ENCODE data around the gene TFF3. TPM values are rescaled to one million over a fixed set of nuclear protein-coding genes. Genes with fewer than 3 reads are reported as not detected.

Gene TFF3
- total RNA-seq, 2 experiments from 2014 or later, result not detected

DNA sequence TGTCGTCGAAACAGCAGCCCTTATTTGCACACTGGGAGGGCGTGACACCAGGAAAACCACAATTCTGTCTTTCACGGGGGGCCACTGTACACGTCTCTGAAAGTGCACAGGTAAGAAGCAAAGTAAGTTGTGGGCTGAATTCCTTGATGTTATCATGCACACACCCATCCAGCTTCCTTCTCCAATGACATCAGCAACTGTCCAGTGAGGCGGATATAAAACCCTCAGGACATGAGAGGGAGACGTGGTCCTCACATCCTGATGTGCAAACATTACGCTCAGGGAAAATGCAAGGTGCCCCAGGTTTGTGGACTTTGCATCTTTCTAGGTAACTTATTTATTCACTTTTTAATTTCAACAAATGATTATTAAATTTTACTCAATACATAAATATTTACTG, 48.1 kb upstream of the TFF3 start:
- H3K9me3 ChIP-seq (ENCODE audit: low read length), result 0 out of 2 replicates have a peak, but pooled peaks cover 8% of the 10 kb centered on the region
- H4K20me1 ChIP-seq (ENCODE audit: insufficient read depth, low read length), result no peaks in the 10 kb centered on the region
- intact Hi-C loops (cut with micrococcal nuclease; ENCODE audit: unreplicated experiment), result loop anchor here (10.0 kb wide), 1 partner anchor 91 kb away; no protein-coding TSS in a partner anchor
- H3K36me3 ChIP-seq (ENCODE audit: insufficient read depth, low read length), result no peaks in the 10 kb centered on the region
- no peak overlapping the region for H3K27ac ChIP-seq (ENCODE audit: low read depth, low read length, poor library complexity, severe bottlenecking)
- H3K9me2 ChIP-seq (ENCODE audit: insufficient read depth, low read length), result no peaks in the 10 kb centered on the region
- TF ChIP-seq EZH2phosphoT487 (IDR thresholded peaks at IDR 0.05; ENCODE audit: borderline replicate concordance, low read depth, low read length), result no peak
- TF ChIP-seq, protein P1, sequence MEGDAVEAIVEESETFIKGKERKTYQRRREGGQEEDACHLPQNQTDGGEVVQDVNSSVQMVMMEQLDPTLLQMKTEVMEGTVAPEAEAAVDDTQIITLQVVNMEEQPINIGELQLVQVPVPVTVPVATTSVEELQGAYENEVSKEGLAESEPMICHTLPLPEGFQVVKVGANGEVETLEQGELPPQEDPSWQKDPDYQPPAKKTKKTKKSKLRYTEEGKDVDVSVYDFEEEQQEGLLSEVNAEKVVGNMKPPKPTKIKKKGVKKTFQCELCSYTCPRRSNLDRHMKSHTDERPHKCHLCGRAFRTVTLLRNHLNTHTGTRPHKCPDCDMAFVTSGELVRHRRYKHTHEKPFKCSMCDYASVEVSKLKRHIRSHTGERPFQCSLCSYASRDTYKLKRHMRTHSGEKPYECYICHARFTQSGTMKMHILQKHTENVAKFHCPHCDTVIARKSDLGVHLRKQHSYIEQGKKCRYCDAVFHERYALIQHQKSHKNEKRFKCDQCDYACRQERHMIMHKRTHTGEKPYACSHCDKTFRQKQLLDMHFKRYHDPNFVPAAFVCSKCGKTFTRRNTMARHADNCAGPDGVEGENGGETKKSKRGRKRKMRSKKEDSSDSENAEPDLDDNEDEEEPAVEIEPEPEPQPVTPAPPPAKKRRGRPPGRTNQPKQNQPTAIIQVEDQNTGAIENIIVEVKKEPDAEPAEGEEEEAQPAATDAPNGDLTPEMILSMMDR (conservative IDR thresholded peaks at IDR 0.05; ENCODE audit: low read length), result no peak
- DNase-seq (ENCODE audit: low spot score), result no peak
- no peaks in the 10 kb centered on the region for H3K79me2 ChIP-seq (ENCODE audit: insufficient read depth, low read depth, low read length)
- H2AFZ ChIP-seq (ENCODE audit: low read length), result no peak overlapping the region
- H3K4me3 ChIP-seq (ENCODE audit: low read depth, low read length, poor library complexity, severe bottlenecking), result no peak overlapping the region
- ChIA-PET CTCF (ENCODE audit: unreplicated experiment) (no interaction called here), POLR2A (interaction anchor here (0.7 to 1.5 kb wide), 5 partner anchors 14 to 149 kb away, joined by 3 to 4 read pairs (median 4); no protein-coding TSS in a partner anchor)
- BruUV-seq (replicated peaks), result no TSS peak
- H3K4me2 ChIP-seq (ENCODE audit: low read length), result no peak overlapping the region; the same call in 1 of the 2 replicates
- peaks cover 26% of the 10 kb centered on the region for H3K4me1 ChIP-seq (ENCODE audit: insufficient read depth, low read length, poor library complexity, severe bottlenecking)

DNA sequence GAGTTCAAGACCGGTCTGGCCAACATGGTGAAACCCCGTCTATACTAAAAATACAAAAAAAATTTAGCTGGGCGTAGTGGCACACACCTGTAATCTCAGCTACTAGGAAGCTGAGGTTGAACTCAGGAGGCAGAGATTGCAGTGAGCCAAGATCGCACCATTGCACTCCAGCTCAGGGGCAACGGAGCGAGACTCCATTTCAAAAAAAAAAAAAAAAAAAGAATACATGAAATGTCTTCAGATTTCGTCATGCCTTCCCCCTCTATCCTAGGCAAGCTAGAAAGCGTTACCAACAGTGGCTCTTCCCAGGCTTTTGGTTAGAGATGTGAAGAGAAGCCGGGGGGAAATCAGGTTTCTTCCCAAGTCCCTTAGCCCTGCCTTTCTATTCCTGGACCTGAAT, 47.5 kb upstream of the TFF3 start:
- BruUV-seq (replicated peaks), result no TSS peak
- Histone ChIP-seq H3K9me3 (ENCODE audit: low read length) (0 out of 2 replicates have a peak, but pooled peaks cover 8% of the 10 kb centered on the region), H4K20me1 (ENCODE audit: insufficient read depth, low read length) (no peaks in the 10 kb centered on the region), H3K4me3 (ENCODE audit: low read depth, low read length, poor library complexity, severe bottlenecking) (no peak overlapping the region), H3K79me2 (ENCODE audit: insufficient read depth, low read depth, low read length) (no peaks in the 10 kb centered on the region), H3K4me2 (ENCODE audit: low read length) (peak overlapping the region; percentile 18; the same call in 1 of the 2 replicates), H3K27ac (ENCODE audit: low read depth, low read length, poor library complexity, severe bottlenecking) (no peak overlapping the region), H3K9me2 (ENCODE audit: insufficient read depth, low read length) (no peaks in the 10 kb centered on the region), H3K4me1 (ENCODE audit: insufficient read depth, low read length, poor library complexity, severe bottlenecking) (peaks cover 26% of the 10 kb centered on the region), H3K36me3 (ENCODE audit: insufficient read depth, low read length) (no peaks in the 10 kb centered on the region), H2AFZ (ENCODE audit: low read length) (no peak overlapping the region)
- TF ChIP-seq, protein P1 (conservative IDR thresholded peaks at IDR 0.05; ENCODE audit: low read length), result no peak
- no peak for TF ChIP-seq EZH2phosphoT487 (IDR thresholded peaks at IDR 0.05; ENCODE audit: borderline replicate concordance, low read depth, low read length)
- intact Hi-C loops (cut with micrococcal nuclease; ENCODE audit: unreplicated experiment), result loop anchor here (10.0 kb wide), 1 partner anchor 92 kb away; no protein-coding TSS in a partner anchor
- peak; percentile 57 for DNase-seq (ENCODE audit: low spot score)
- ChIA-PET CTCF (ENCODE audit: unreplicated experiment) (no interaction called here), POLR2A (interaction anchor here (0.5 to 1.5 kb wide), 4 partner anchors 20 to 595 kb away, joined by 3 to 4 read pairs (median 3); no protein-coding TSS in a partner anchor)

DNA sequence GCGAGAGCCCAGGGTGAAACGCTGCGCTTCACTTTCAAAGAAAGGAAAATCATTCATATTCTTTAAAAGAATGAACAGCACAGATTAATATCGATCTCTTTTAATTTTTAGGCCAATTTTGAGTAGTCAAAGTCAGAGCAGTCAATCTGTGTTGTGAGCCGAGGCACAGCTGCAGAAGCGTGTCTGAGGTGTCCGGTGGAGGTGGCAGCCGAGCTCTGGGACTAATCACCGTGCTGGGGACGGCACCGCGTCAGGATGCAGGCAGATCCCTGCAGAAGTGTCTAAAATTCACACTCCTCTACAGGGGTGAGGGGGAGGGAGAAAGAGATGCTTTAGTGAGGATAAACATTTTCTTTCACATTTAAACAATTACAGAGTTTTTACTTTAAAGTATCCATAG, 47.0 kb upstream of the TFF3 start:
- peak overlapping the region; percentile 18 for H3K4me2 ChIP-seq (ENCODE audit: low read length)

More for the DNA sequence above, 47.0 kb upstream of the TFF3 start:
- H3K27ac ChIP-seq (ENCODE audit: low read depth, low read length, poor library complexity, severe bottlenecking), result no peak overlapping the region
- H3K4me1 ChIP-seq (ENCODE audit: insufficient read depth, low read length, poor library complexity, severe bottlenecking), result peaks cover 26% of the 10 kb centered on the region
- no peaks in the 10 kb centered on the region for H3K9me2 ChIP-seq (ENCODE audit: insufficient read depth, low read length)
- intact Hi-C loops (cut with micrococcal nuclease; ENCODE audit: unreplicated experiment), result loop anchor here (10.0 kb wide), 1 partner anchor 93 kb away; no protein-coding TSS in a partner anchor
- H3K36me3 ChIP-seq (ENCODE audit: insufficient read depth, low read length), result no peaks in the 10 kb centered on the region
- H3K9me3 ChIP-seq (ENCODE audit: low read length), result 0 out of 2 replicates have a peak, but pooled peaks cover 8% of the 10 kb centered on the region
- CTCF ChIA-PET (ENCODE audit: unreplicated experiment), result no interaction called here
- H2AFZ ChIP-seq (ENCODE audit: low read length), result no peak overlapping the region
- no peak for DNase-seq (ENCODE audit: low spot score)
- POLR2A ChIA-PET, result interaction anchor here (0.5 to 1.5 kb wide), 4 partner anchors 20 to 595 kb away, joined by 3 to 4 read pairs (median 3); no protein-coding TSS in a partner anchor
- H3K79me2 ChIP-seq (ENCODE audit: insufficient read depth, low read depth, low read length), result no peaks in the 10 kb centered on the region
- TF ChIP-seq, protein P1 (conservative IDR thresholded peaks at IDR 0.05; ENCODE audit: low read length), result no peak
- no peak for TF ChIP-seq EZH2phosphoT487 (IDR thresholded peaks at IDR 0.05; ENCODE audit: borderline replicate concordance, low read depth, low read length)
- no TSS peak for BruUV-seq (replicated peaks)
- no peak overlapping the region for H3K4me3 ChIP-seq (ENCODE audit: low read depth, low read length, poor library complexity, severe bottlenecking)
- H4K20me1 ChIP-seq (ENCODE audit: insufficient read depth, low read length), result no peaks in the 10 kb centered on the region
